LNCAP (cell line): ENCODE results near the gene TEAD1.

ENCODE experiments used
- CTCF ChIP-seq: fragments of 450-650 bp; IDR thresholded peaks from 2 replicates; pipeline ENCODE4 v1.5.1; 2017; ENCODE audit warnings: mild to moderate bottlenecking

Gene TEAD1

GRCh38 chr11:12951376-12951775 lies 277.2 kb downstream of the TEAD1 start:
- no peak for TF ChIP-seq CTCF

- TF ChIP-seq CTCF: no peak
These were observed 277.9 kb downstream of the TEAD1 start for GRCh38 chr11:12952094-12952493.

GRCh38 chr11:12958986-12959385 lies 284.8 kb downstream of the TEAD1 start:
- no peak for TF ChIP-seq CTCF

GRCh38 chr11:12961615-12962014 lies 287.4 kb downstream of the TEAD1 start:
- no peak for TF ChIP-seq CTCF

GRCh38 chr11:12962306-12962705 lies 288.1 kb downstream of the TEAD1 start:
- no peak for TF ChIP-seq CTCF

- no peak for TF ChIP-seq CTCF
These were observed 288.8 kb downstream of the TEAD1 start for GRCh38 chr11:12963051-12963450.

- TF ChIP-seq CTCF: peak; percentile 89
These were observed 289.7 kb downstream of the TEAD1 start for GRCh38 chr11:12963792-12964536.

GRCh38 chr11:12964650-12965049 lies 290.4 kb downstream of the TEAD1 start:
- no peak for TF ChIP-seq CTCF
